HuH-7.5 (cell line): ENCODE results near the gene OOSP3.
"Not testable (repeated sequence)": the region's sequence is repeated elsewhere in the genome, so short reads cannot be mapped to it uniquely, and the experiment has no call there.

Experiments
- DNase-seq: peaks from one replicate; pipeline ENCODE4 v3.0.0; 2011; ENCODE audit warnings: low spot score

The OOSP3 gene

GRCh38 chr11:59878575-59878974, at the start of gene OOSP3:
OOSP3 (plus strand) TSS chr11:59878782; CDS start chr11:59878809, 27 bp downstream.
- DNase-seq: no peak

- DNase-seq: no peak
Measured at GRCh38 chr11:59829358-59829757, 49.2 kb upstream of the OOSP3 start.

- no peak for DNase-seq
Measured at GRCh38 chr11:59833602-59834001, 45.0 kb upstream of the OOSP3 start.

- DNase-seq: no peak
Measured at GRCh38 chr11:59839615-59840014, 39.0 kb upstream of the OOSP3 start.

- no peak for DNase-seq
Measured at GRCh38 chr11:59841514-59841913, 37.1 kb upstream of the OOSP3 start.

- DNase-seq: no peak
Measured at GRCh38 chr11:59842316-59842715, 36.3 kb upstream of the OOSP3 start.

- DNase-seq: no peak
Measured at GRCh38 chr11:59845399-59845798, 33.2 kb upstream of the OOSP3 start, which contains the start of gene CBLIF. CBLIF (minus strand) TSS chr11:59845499; CDS start chr11:59845453, 46 bp downstream.

- no peak for DNase-seq
Measured at GRCh38 chr11:59846556-59846955, 32.0 kb upstream of the OOSP3 start.

GRCh38 chr11:59847626-59848025, 31.0 kb upstream of the OOSP3 start:
- DNase-seq: no peak

GRCh38 chr11:59848439-59848838, 30.1 kb upstream of the OOSP3 start:
- DNase-seq: not testable (repeated sequence)

- DNase-seq: no peak
Measured at GRCh38 chr11:59849129-59849528, 29.5 kb upstream of the OOSP3 start.

GRCh38 chr11:59849551-59849950, 29.0 kb upstream of the OOSP3 start:
- not testable (repeated sequence) for DNase-seq

- not testable (repeated sequence) for DNase-seq
Measured at GRCh38 chr11:59851416-59851815, 27.2 kb upstream of the OOSP3 start.

- DNase-seq: no peak
Measured at GRCh38 chr11:59854871-59855270, 23.7 kb upstream of the OOSP3 start.

GRCh38 chr11:59857439-59858434, 20.8 kb upstream of the OOSP3 start:
- no peak for DNase-seq

- DNase-seq: no peak
Measured at GRCh38 chr11:59859673-59860072, 18.9 kb upstream of the OOSP3 start.

- DNase-seq: no peak
Measured at GRCh38 chr11:59862252-59862651, 16.3 kb upstream of the OOSP3 start.

GRCh38 chr11:59865031-59865430, 13.6 kb upstream of the OOSP3 start:
- no peak for DNase-seq

GRCh38 chr11:59866397-59866796, 12.2 kb upstream of the OOSP3 start, which contains the start of gene TCN1:
TCN1 (minus strand) TSS chr11:59866487; CDS start chr11:59866470, 17 bp downstream.
- no peak for DNase-seq

- no peak for DNase-seq
Measured at GRCh38 chr11:59866836-59867235, 11.7 kb upstream of the OOSP3 start.

- DNase-seq: no peak
Measured at GRCh38 chr11:59867946-59868345, 10.6 kb upstream of the OOSP3 start.

GRCh38 chr11:59872076-59872475, 6.5 kb upstream of the OOSP3 start:
- no peak for DNase-seq

- DNase-seq: peak; percentile 36
Measured at GRCh38 chr11:59875856-59876519, 2.6 kb upstream of the OOSP3 start.
